WTC11 (cell line): Measurements from ENCODE around the gene FAM13A. TPM values are rescaled to one million over a fixed set of nuclear protein-coding genes. Genes with fewer than 3 reads are reported as not detected.

Experiments used
- ATAC-seq: fragments of 200-7000 bp; cut with Tn5 transposase; 2 replicates; pipeline ENCODE4 v1.10.0; 2021; ENCODE audit warnings: mild to moderate bottlenecking, moderate library complexity
- CTCF ChIA-PET: fragments of 300-600 bp; sonication (Branson Sonifier 250); formaldehyde crosslinking; loops from one replicate; lab custom pipeline; 2021; ENCODE audit warnings: antibody characterized with exemption; lab: Charles Lee
- POLR2A ChIA-PET: fragments of 350-600 bp; sonication (Branson Sonifier 250); formaldehyde crosslinking; loops from one replicate; lab custom pipeline; 2021; ENCODE audit warnings: antibody characterized with exemption; lab: Charles Lee
- DNase-seq: peaks from one replicate; pipeline ENCODE4 v3.0.0; 2021; ENCODE audit warnings: low spot score
- H3K27ac Mint-ChIP-seq: 2 replicates; pipeline ENCODE4 v1.8.0; 2021; ENCODE audit warnings: mixed read lengths
- H3K27me3 Mint-ChIP-seq: 2 replicates; pipeline ENCODE4 v1.8.0; 2021; ENCODE audit warnings: low read depth, mild to moderate bottlenecking, moderate library complexity, mixed read lengths
- H3K36me3 Mint-ChIP-seq: 2 replicates; pipeline ENCODE4 v1.8.0; 2021; ENCODE audit warnings: mixed read lengths
- H3K4me1 Mint-ChIP-seq: 2 replicates; pipeline ENCODE4 v1.8.0; 2022; ENCODE audit warnings: mixed read lengths
- H3K4me3 Mint-ChIP-seq: 2 replicates; pipeline ENCODE4 v1.8.0; 2021; ENCODE audit warnings: mild to moderate bottlenecking, moderate library complexity, mixed read lengths
- H3K9me3 Mint-ChIP-seq: 2 replicates; pipeline ENCODE4 v1.8.0; 2021; ENCODE audit warnings: mixed read lengths
- ESRRA ChIP-seq: sonication (generic); formaldehyde crosslinking; IDR thresholded peaks from 2 replicates; pipeline ENCODE4 v1.8.1; 2022; ENCODE audit warnings: mild to moderate bottlenecking, missing genetic modification reagents, borderline replicate concordance
- FOXJ3 ChIP-seq: sonication (generic); formaldehyde crosslinking; IDR thresholded peaks from 2 replicates; pipeline ENCODE4 v1.9.0; 2021; ENCODE audit warnings: missing genetic modification reagents, mild to moderate bottlenecking, borderline replicate concordance
- NFATC4 ChIP-seq: fragments of 250-450 bp; sonication (Bioruptor Pico); IDR thresholded peaks from 2 replicates; pipeline ENCODE4 v1.9.0; 2021; ENCODE audit warnings: mild to moderate bottlenecking
- NR2C2 ChIP-seq: sonication (generic); formaldehyde crosslinking; IDR thresholded peaks from 2 replicates; pipeline ENCODE4 v1.8.0; 2022; ENCODE audit warnings: mild to moderate bottlenecking, missing genetic modification reagents
- TEAD1 ChIP-seq: sonication (generic); formaldehyde crosslinking; IDR thresholded peaks from 2 replicates; pipeline ENCODE4 v1.8.0; 2022; ENCODE audit warnings: mild to moderate bottlenecking, missing genetic modification reagents
- ZNF121 ChIP-seq: sonication (generic); formaldehyde crosslinking; IDR thresholded peaks from 2 replicates; pipeline ENCODE4 v1.8.0; 2023; ENCODE audit warnings: missing genetic modification reagents
- ZNF219 ChIP-seq: sonication (generic); formaldehyde crosslinking; IDR thresholded peaks from 2 replicates; pipeline ENCODE4 v1.8.0; 2023; ENCODE audit warnings: missing genetic modification reagents, mild to moderate bottlenecking, borderline replicate concordance
- total RNA-seq: library from RNA; stranded (reverse); gene quantifications from 3 replicates; pipeline ENCODE4 v1.2.3, GENCODE V29; 2021
- TF ChIP-seq, protein P1 (sequence below): sonication (generic); formaldehyde crosslinking; IDR thresholded peaks from 2 replicates; pipeline ENCODE4 v1.8.1; 2022; ENCODE audit warnings: low read depth, mild to moderate bottlenecking, moderate library complexity, missing genetic modification reagents, borderline replicate concordance
- TF ChIP-seq, protein P2 (sequence below): sonication (generic); formaldehyde crosslinking; IDR thresholded peaks from 2 replicates; pipeline ENCODE4 v1.8.1; 2023; ENCODE audit warnings: mild to moderate bottlenecking, missing genetic modification reagents
- TF ChIP-seq, protein P3 (sequence below): sonication (generic); formaldehyde crosslinking; conservative IDR thresholded peaks from 2 replicates; pipeline ENCODE4 v1.8.1; 2023; ENCODE audit warnings: mild to moderate bottlenecking, low read depth, missing genetic modification reagents, moderate library complexity
- TF ChIP-seq, protein P4 (sequence below): fragments of 200-600 bp; IDR thresholded peaks from 2 replicates; pipeline ENCODE4 v1.8.0; 2022; ENCODE audit warnings: antibody characterized with exemption

Gene FAM13A
- total RNA-seq, 1 experiment from 2014 or later = 14.6 TPM

GRCh38 chr4:88819818-88820697 lies 236.9 kb downstream of the FAM13A start:
- ChIA-PET POLR2A (interaction anchor here (0.5 kb wide), 1 partner anchor 72 kb away, joined by 3 read pairs; no protein-coding TSS in a partner anchor), CTCF (interaction anchor here (0.8 to 4.3 kb wide), 2 partner anchors 114 to 203 kb away, joined by 3 to 38 read pairs; no protein-coding TSS in a partner anchor)

GRCh38 chr4:88818631-88819470 lies 238.1 kb downstream of the FAM13A start:
- ATAC-seq = peak; percentile 34

More at GRCh38 chr4:88819818-88820697, 236.9 kb downstream of the FAM13A start:
- Mint-ChIP-seq H3K4me3 (no peak overlapping the region), H3K9me3 (no peaks in the 10 kb centered on the region), H3K27me3 (no peaks in the 10 kb centered on the region), H3K4me1 (peaks cover 35% of the 10 kb centered on the region), H3K36me3 (no peaks in the 10 kb centered on the region), H3K27ac (no peak overlapping the region)
- ATAC-seq (no peak), DNase-seq (no peak)
- no peak for TF ChIP-seq ZNF121 (CRISPR knock-in tag)
- TF ChIP-seq, protein P1, sequence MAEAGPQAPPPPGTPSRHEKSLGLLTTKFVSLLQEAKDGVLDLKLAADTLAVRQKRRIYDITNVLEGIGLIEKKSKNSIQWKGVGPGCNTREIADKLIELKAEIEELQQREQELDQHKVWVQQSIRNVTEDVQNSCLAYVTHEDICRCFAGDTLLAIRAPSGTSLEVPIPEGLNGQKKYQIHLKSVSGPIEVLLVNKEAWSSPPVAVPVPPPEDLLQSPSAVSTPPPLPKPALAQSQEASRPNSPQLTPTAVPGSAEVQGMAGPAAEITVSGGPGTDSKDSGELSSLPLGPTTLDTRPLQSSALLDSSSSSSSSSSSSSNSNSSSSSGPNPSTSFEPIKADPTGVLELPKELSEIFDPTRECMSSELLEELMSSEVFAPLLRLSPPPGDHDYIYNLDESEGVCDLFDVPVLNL (CRISPR knock-in tag) = no peak
- no peak for TF ChIP-seq NR2C2
- TF ChIP-seq TEAD1 (CRISPR knock-in tag) = no peak
- TF ChIP-seq ZNF219 = no peak
- TF ChIP-seq FOXJ3 (CRISPR knock-in tag) = no peak
- no peak for TF ChIP-seq NFATC4
- no peak for TF ChIP-seq ESRRA
- TF ChIP-seq, protein P2, sequence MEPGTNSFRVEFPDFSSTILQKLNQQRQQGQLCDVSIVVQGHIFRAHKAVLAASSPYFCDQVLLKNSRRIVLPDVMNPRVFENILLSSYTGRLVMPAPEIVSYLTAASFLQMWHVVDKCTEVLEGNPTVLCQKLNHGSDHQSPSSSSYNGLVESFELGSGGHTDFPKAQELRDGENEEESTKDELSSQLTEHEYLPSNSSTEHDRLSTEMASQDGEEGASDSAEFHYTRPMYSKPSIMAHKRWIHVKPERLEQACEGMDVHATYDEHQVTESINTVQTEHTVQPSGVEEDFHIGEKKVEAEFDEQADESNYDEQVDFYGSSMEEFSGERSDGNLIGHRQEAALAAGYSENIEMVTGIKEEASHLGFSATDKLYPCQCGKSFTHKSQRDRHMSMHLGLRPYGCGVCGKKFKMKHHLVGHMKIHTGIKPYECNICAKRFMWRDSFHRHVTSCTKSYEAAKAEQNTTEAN (CRISPR knock-in tag) = no peak

More at GRCh38 chr4:88818631-88819470, 238.1 kb downstream of the FAM13A start:
- H3K4me3 Mint-ChIP-seq = no peak overlapping the region
- H3K36me3 Mint-ChIP-seq = no peaks in the 10 kb centered on the region
- H3K4me1 Mint-ChIP-seq = peaks cover 40% of the 10 kb centered on the region
- H3K27ac Mint-ChIP-seq = no peak overlapping the region; the same call in 1 of the 2 replicates
- H3K27me3 Mint-ChIP-seq = no peaks in the 10 kb centered on the region
- CTCF ChIA-PET = interaction anchor here (2.7 to 4.3 kb wide), 2 partner anchors 146 to 204 kb away, joined by 7 to 38 read pairs; no protein-coding TSS in a partner anchor
- DNase-seq = peak; percentile 55
- POLR2A ChIA-PET = no interaction called here
- TF ChIP-seq, protein P3, sequence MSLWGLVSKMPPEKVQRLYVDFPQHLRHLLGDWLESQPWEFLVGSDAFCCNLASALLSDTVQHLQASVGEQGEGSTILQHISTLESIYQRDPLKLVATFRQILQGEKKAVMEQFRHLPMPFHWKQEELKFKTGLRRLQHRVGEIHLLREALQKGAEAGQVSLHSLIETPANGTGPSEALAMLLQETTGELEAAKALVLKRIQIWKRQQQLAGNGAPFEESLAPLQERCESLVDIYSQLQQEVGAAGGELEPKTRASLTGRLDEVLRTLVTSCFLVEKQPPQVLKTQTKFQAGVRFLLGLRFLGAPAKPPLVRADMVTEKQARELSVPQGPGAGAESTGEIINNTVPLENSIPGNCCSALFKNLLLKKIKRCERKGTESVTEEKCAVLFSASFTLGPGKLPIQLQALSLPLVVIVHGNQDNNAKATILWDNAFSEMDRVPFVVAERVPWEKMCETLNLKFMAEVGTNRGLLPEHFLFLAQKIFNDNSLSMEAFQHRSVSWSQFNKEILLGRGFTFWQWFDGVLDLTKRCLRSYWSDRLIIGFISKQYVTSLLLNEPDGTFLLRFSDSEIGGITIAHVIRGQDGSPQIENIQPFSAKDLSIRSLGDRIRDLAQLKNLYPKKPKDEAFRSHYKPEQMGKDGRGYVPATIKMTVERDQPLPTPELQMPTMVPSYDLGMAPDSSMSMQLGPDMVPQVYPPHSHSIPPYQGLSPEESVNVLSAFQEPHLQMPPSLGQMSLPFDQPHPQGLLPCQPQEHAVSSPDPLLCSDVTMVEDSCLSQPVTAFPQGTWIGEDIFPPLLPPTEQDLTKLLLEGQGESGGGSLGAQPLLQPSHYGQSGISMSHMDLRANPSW (CRISPR knock-in tag) = no peak
- TF ChIP-seq, protein P4, sequence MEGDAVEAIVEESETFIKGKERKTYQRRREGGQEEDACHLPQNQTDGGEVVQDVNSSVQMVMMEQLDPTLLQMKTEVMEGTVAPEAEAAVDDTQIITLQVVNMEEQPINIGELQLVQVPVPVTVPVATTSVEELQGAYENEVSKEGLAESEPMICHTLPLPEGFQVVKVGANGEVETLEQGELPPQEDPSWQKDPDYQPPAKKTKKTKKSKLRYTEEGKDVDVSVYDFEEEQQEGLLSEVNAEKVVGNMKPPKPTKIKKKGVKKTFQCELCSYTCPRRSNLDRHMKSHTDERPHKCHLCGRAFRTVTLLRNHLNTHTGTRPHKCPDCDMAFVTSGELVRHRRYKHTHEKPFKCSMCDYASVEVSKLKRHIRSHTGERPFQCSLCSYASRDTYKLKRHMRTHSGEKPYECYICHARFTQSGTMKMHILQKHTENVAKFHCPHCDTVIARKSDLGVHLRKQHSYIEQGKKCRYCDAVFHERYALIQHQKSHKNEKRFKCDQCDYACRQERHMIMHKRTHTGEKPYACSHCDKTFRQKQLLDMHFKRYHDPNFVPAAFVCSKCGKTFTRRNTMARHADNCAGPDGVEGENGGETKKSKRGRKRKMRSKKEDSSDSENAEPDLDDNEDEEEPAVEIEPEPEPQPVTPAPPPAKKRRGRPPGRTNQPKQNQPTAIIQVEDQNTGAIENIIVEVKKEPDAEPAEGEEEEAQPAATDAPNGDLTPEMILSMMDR = peak; percentile 35; the same call in 1 of the 2 replicates
- H3K9me3 Mint-ChIP-seq = no peaks in the 10 kb centered on the region
